Erythroblast (primary cell): Measurements from ENCODE around the gene C1QTNF12.

ENCODE experiments used
- DNase-seq, 2 experiments: peaks; one replicate each; lab custom pipeline; 2025; lab: John Stamatoyannopoulos, UW
- GATA1 ChIP-seq: IDR thresholded peaks from 2 replicates; pipeline ENCODE4 v1.6.1; 2011; ENCODE audit warnings: low read depth, mild to moderate bottlenecking, control low read depth, low read length, moderate library complexity
- POLR2A ChIP-seq: IDR thresholded peaks from 2 replicates; pipeline ENCODE4 v1.6.1; 2011; ENCODE audit warnings: mild to moderate bottlenecking, low read length

C1QTNF12 gene

DNA sequence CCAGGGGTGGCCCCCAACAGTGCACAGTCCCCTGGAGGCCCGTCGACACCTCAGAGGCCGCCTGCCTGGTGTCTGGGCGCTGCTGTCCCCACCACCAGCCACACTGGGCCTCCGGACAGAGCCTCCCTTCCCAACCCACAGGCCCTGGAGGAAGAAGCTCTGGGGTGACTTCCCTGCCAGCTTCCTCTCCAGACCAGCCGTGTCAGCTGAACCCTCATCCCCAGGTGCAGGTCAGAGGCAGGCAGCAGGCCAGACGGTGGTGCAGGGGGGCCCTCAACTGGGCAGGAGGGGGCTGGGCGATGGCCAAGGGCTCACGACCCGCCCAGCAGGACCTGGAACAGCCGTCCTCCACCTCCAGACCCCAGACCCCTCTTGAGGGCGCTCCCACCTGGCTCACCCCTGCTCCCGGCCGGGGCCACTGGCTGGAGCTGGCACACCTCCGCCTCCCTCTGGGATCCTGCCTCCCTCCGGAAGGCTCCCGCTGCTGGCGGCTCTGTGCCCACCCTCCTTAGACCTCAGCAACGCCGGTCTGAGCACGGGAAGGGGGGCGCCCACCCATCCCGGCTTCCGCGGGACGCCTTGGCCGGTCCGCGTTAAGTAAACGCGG lies 40.6 kb downstream of the C1QTNF12 start:
- TF ChIP-seq POLR2A: no peak
- TF ChIP-seq GATA1: no peak

DNA sequence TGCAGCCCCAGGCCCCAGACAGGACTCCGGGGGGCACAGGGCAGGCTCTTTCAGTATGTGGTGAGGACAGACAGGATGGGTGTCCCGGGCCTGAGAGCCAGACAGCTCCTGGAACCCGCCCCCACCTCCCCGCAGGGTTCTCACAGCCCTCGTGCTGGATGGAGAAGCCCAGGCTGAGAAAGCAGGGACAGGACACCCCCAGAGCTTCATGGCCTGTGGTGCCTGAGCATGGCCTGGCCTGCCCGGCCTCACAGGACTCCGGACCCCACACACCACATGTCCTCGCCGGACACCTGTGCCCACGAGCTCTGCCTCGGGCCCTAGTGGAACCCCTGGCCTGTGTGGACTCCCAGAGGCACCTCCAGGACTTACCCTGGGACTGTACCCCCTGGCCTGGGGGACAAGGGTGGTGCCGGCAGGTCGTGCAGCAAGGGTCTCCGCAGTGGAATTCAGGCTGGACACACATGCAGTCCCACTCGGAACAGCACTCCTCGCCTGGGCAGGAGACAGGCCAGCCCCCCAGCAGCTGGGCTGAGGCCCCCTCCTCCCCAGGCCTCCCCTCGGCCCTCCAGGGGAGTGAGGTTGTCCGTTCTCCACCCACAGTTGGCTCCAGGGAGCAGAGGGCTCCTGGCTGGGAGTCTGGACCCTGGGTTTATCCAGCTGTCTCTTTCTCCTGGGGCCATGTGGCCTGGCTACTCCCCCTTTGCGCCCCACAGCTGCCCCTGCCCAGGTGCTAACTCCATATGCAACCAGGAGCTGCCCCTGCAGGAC lies 41.3 kb downstream of the C1QTNF12 start:
- TF ChIP-seq GATA1 (no peak), POLR2A (no peak)
- no peak for DNase-seq

More for the DNA sequence above, 40.6 kb downstream of the C1QTNF12 start:
- DNase-seq: no peak

DNA sequence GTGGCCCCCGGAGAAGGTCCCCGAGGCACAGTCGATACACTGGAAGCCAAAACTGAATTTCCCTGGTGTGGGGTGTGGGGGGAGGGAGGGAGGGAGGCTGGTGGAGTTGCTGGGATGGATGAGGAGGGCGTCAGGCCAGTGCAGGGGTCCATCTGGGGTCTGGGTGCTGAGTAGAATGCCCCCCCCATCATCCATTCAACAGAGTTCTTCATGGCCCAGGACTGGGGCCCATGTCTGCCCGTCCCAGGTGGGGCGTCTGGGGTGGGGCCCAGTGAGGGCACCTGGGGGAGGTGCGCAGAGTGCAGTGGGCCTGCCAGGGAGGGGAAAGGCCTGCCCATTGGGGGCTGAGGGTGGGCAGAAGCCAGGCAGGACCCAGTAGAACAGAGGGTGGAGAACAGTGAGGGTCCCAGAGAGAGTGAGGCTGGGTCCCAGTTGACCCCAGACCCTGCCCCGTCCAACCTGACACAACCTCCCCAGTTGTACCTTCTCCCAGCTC lies 42.0 kb downstream of the C1QTNF12 start:
- TF ChIP-seq POLR2A: no peak
- no peak for TF ChIP-seq GATA1
- no peak for DNase-seq

DNA sequence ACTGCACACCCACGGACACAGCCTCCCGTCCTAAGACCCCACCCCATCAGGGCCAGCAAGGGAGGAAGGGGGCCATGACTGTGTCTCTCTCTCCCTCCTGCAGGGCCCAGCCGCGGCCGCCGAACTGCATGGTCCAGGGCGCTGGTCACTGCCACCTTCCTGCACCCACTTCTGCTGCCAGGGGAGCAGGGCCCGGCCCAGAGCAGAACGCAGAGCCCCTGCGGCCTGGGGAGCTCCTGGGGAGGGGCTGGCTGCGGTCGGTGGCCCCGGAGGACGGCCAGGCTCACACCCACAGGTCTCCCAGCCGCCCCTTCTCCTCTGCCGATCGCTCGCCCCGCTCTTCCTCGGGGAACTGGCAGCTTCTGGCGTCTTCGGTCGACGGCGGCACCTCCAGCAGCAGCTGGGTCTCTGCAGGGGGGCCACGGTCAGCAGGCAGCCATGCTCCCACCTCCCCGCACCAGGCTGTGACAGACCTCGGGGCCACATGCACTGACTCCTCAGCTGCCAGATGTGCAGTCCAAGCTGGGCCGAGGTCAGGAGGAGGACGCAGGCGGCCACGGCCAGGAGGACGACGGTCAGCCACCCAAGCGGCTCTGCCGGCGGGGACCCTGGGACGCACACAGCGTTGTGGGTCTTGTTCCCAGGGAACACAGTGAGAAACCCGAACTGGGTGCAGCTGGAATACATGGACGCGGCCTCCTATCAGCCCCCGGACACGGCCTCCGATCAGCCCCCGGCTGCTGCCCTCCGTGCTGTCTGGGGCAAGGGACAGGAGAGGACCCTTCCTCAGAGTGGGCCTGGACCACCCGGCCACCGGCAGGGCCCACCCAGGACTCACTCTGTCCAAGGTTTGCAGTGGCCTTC lies 42.7 kb downstream of the C1QTNF12 start:
- DNase-seq: no peak
- TF ChIP-seq GATA1 (no peak), POLR2A (no peak)

DNA sequence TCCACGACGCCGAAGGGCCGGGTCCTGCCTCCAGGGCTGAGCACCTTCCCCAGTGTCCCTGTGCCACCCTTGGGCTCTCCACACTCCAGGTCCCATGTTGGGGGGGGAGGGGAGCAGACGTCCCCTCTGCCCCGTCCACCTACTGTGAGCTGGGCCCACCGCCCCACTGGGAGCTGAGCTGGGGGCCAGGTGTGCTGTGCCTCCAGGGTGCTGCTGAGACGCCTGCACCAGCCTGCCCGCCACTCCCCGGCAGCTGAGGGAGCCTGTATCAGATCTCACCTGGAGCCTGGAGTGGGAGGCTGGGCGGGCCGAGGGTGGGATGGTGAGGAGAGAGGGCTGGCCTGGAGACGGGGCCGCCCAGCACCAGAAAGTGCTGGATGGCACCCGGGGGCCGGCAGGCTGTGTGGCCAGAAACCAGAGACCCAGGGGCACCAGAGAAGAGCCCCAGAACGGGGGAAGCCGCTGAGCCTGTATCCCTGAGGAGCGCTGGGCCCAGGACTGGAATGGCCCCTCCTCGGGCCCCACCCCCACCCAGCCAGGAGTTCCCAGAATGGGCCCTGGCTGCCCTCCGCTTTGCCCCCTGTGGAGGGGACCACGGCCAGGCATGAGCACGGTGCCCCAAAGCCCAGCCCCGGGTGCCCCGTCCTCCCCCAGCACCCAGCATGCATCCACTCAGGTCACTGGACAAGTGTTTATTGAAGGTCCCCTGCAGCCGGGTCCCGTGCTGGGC lies 43.5 kb downstream of the C1QTNF12 start:
- no peak for TF ChIP-seq POLR2A
- TF ChIP-seq GATA1: no peak
- DNase-seq: no peak

DNA sequence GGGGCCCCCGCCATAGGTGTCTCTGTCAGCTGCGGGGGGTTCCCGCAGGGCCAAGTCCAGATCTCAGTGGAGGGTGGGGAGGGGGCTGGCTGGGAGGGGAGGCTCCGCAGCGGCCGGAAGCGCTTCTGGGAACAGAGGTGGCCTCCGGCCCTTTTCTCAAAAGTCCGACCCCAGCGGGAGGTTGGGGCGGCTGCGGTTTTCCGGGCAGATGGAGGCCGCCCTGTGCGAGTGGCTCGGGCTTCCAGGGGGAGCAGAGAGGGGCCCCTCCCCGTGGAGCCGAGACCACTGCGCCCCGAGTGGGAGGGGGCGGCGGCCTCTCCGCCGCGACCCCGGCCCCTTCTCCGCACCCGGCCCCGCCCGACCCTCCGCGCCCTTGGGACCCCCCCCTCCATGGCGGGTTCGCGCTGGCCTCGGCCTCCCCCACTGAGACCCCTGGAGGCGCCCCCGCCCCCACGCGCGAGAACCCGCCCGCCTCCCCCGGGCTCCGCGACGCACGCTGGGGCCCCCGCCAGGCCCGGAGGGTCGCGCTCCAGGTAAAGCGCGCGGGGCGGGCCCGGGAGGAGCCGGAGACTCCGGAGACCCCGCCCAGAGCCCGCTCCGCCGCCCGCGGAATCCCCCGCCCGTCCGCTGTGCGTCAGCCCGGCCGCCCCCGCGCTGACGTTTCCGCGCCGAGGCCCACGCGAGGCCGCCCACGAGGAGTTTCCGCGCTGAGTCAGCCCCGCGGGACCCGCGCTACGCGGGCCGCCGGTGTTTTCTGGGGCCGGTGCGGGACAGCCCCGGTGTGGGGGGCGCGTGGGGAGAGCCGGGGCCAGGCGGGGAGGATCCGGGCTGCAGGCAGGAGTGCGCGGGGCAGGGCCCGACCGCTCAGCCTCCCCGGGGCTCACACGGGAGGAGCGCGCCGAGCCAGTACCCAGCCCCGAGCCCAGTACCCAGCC lies 45.4 kb downstream of the C1QTNF12 start:
- TF ChIP-seq POLR2A: no peak
- TF ChIP-seq GATA1: no peak
- no peak for DNase-seq

DNA sequence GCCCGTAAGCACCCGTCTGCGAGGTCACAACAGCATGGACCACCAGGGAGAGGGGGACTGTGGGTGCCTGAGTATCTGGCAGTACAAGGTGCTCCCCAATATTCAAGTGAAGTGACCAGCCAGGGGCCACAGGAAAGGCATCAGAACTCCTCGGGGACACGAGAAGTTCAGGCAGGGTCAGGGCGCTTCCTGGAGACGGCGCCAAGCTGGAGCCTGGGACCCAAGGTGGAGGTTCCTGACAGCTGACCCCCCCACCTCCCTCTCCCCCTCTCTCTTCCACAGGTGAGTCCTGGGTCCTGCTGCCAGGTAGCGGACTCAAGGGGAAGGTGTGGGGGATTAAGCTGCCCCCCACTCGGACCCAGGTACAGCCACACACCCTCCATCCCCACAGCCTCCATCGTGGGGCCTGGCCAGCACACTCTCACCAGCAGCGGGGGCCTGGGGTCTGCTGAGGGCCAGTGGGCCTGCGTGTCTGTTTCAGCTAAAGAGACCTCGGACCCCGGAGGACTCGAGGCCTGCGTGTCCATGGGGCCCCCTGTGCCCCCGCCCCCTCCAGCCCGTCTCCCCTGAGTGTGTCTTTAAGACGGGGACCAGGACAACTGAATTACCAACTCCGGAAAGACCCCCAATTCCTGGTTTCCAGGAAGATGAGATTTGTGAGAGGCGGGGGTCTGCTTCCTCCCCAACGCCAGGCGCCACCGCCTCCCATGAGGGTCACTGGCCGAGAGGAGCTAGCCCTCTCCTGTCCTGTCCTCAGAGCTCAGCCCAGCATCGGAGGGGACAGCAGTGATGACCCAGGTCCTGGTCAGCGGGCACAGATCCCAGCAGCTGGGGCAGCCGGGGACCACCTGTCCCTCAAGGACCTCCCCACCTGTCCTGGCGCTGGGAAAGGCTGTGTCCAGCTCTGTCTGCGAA lies 46.3 kb downstream of the C1QTNF12 start:
- DNase-seq: no peak
- no peak for TF ChIP-seq GATA1
- TF ChIP-seq POLR2A: no peak

DNA sequence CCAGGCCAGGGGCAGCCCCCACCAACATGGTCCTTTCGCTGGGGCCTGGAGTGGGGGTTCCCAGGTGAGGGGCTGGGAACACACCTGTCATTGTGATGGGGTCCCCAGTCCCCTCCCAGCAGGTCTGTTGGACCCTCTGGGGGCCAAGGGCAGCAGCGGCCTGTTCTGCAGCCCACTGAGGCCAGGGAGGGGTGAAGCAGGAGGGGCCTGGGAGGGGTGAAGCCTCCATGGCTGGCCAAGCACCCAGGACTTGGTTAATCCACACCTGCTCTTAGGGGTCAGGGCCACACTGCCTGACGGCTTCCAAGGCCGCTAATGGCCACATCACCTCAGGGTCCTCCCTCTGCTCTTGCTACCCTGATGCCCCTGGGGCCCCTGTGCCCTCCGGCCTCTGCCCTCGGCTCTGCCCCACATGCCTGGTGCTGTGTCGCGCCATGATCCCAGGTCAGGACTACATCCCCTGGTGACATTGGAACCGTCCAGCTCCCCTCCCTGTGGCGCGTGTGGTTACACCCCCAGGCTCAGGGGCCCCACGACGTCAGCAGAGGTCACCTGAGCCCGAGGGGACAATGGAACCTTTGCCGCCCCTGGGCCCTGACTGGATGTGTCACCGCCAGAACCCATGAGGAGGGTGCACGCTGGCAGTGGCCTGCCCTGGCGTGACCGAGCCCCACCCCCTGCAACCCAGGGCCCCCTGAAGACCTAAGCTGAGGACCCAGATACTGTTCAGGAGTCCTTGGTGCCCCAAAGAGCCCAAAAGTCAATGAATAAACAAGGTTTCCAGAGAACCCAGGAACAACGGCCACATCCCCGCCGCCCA lies 47.2 kb downstream of the C1QTNF12 start:
- DNase-seq: no peak
- TF ChIP-seq GATA1 (no peak), POLR2A (no peak)

DNA sequence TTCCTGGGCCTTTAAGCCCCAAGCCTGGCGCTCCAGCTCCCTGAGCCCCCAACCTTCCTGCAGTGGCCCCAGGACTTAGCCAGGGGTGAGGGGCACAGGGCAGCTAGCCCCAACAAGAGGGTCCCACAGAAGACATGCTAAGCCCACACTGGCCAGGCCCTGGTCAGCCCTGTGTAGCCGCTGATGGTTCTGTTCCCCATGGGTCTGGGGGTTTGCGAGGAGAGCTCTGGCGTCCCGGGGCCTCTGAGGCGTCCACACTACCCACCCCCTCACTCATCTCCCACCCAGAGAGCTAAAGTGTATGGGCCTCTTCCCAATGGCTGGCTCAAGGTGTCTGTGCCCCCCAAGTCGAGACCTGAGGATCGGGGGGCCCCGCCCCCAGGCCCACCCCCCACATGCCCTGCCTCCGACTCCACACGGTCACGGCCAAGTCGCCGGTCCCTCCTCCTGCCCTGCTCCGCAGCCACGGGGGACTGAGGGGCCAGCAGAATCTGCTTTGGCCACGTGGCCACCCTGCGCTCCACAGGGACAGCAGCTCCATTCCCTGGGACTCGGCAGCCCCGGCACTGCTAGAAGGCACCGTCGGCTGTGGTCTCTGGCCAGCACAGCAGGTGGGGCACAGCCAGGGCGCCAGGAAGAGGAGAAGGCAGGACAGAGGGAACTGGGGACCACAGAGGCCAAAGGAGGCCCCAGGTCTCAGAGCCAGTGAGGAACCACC lies 47.9 kb downstream of the C1QTNF12 start:
- no peak for DNase-seq
- no peak for TF ChIP-seq GATA1
- no peak for TF ChIP-seq POLR2A

DNA sequence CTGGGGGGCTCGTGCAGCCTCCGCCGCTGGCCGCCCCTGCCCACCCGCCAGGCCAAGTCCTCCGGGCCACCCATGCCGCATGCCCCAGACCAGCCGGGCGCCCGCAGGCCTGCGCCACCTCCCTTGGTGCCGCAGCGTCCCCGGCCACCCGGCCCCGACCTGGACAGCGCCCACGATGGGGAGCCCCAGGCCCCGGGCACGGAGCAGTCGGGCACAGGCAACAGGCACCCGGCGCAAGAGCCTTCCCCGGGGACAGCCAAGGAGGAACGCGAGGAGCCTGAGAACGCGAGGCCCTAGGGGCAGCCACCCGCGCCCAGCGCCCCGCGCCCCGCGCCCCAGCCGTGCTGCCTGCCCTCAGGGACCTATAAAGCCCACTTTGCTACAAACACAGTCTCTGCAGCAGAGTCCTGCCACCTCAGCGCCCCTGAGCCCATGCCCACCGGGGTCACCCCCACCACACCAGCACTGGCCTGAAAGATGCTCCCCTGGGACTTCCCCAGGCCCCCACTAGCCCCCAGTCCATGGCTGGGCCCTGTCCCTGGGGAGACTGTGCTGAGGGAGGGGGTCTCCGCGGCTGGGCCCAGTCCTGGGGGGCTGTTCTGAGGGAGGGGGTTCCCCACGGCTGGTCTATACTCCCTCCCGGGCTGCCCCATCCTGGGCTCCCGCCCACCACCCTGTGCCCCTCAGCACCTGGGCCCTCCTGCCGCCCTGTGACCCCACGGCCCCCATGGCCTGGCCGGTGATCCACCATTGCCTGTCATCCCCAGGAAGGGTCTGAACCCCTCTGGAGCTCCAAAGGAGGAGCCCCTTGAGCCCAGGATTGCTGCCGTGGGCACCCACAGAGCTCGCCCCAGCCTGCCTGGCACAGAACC lies 48.7 kb downstream of the C1QTNF12 start:
- TF ChIP-seq POLR2A: no peak
- TF ChIP-seq GATA1: no peak
- no peak for DNase-seq
